ENCODE data around the gene CTBP2. TPM values are rescaled to one million over a fixed set of nuclear protein-coding genes. Genes with fewer than 3 reads are reported as not detected.

Gene CTBP2
- total RNA-seq, 1 donor from 2014 or later, result 73.0 TPM

- Histone ChIP-seq H3K36me3 (peaks cover 44% of the 10 kb centered on the region), H3K9me3 (no peaks in the 10 kb centered on the region), H3K27me3 (ENCODE audit: low read depth) (no peaks in the 10 kb centered on the region), H3K4me1 (peaks cover 44% of the 10 kb centered on the region), H3K27ac (no peak overlapping the region), H3K4me3 (no peak overlapping the region)
- ATAC-seq, result no peak
- DNase-seq, result no peak
- intact Hi-C loops (cut with DNase I), result no loop called here
- TF ChIP-seq CTCF (IDR thresholded peaks at IDR 0.05), result no peak
These were observed 135.0 kb downstream of the CTBP2 start for GRCh38 chr10:125025341-125025740.

- Histone ChIP-seq H3K27ac (no peak overlapping the region), H3K4me3 (no peak overlapping the region), H3K27me3 (ENCODE audit: low read depth) (no peaks in the 10 kb centered on the region), H3K4me1 (peaks cover 38% of the 10 kb centered on the region), H3K36me3 (peaks cover 44% of the 10 kb centered on the region), H3K9me3 (no peaks in the 10 kb centered on the region)
- ATAC-seq, result no peak
- no peak for TF ChIP-seq CTCF (IDR thresholded peaks at IDR 0.05)
- intact Hi-C loops (cut with DNase I), result no loop called here
- DNase-seq, result peak; percentile 22
These were observed 135.7 kb downstream of the CTBP2 start for GRCh38 chr10:125024497-125025234.

GRCh38 chr10:125023862-125024496 lies 136.4 kb downstream of the CTBP2 start:
- DNase-seq (peak; percentile 47), ATAC-seq (no peak)
- H3K36me3 ChIP-seq, result peaks cover 44% of the 10 kb centered on the region
- peak overlapping the region; percentile 31 for H3K27ac ChIP-seq
- H3K9me3 ChIP-seq, result no peaks in the 10 kb centered on the region
- intact Hi-C loops (cut with DNase I), result no loop called here
- no peak for TF ChIP-seq CTCF (IDR thresholded peaks at IDR 0.05)
- no peaks in the 10 kb centered on the region for H3K27me3 ChIP-seq (ENCODE audit: low read depth)
- peaks cover 35% of the 10 kb centered on the region for H3K4me1 ChIP-seq
- H3K4me3 ChIP-seq, result no peak overlapping the region

- TF ChIP-seq CTCF (IDR thresholded peaks at IDR 0.05), result no peak
- peak; percentile 44 for DNase-seq
- Histone ChIP-seq H3K27me3 (ENCODE audit: low read depth) (no peaks in the 10 kb centered on the region), H3K36me3 (peaks cover 44% of the 10 kb centered on the region), H3K4me1 (peaks cover 41% of the 10 kb centered on the region), H3K4me3 (no peak overlapping the region), H3K27ac (no peak overlapping the region), H3K9me3 (no peaks in the 10 kb centered on the region)
- intact Hi-C loops (cut with DNase I), result no loop called here
- ATAC-seq, result no peak
These were observed 137.1 kb downstream of the CTBP2 start for GRCh38 chr10:125023255-125023654.

- no peak overlapping the region for H3K4me3 ChIP-seq
- peak; percentile 24 for DNase-seq
- H3K36me3 ChIP-seq, result peaks cover 40% of the 10 kb centered on the region
- no peak for TF ChIP-seq CTCF (IDR thresholded peaks at IDR 0.05)
- no peaks in the 10 kb centered on the region for H3K27me3 ChIP-seq (ENCODE audit: low read depth)
- peaks cover 44% of the 10 kb centered on the region for H3K4me1 ChIP-seq
- ATAC-seq, result no peak
- H3K9me3 ChIP-seq, result no peaks in the 10 kb centered on the region
- H3K27ac ChIP-seq, result no peak overlapping the region
- intact Hi-C loops (cut with DNase I), result no loop called here
These were observed 137.7 kb downstream of the CTBP2 start for GRCh38 chr10:125022671-125023070.

Measured in lower lobe of right lung (tissue), 2 donors.